GM19043 (cell line): ENCODE measurements around the gene ANKRD9.

Source experiments
- ATAC-seq: cut with Tn5 transposase; IDR thresholded peaks from one replicate; pipeline ENCODE4 v1.9.1; 2021; ENCODE audit warnings: low read depth; ENCODE audit not compliant: unreplicated experiment

Gene ANKRD9

DNA sequence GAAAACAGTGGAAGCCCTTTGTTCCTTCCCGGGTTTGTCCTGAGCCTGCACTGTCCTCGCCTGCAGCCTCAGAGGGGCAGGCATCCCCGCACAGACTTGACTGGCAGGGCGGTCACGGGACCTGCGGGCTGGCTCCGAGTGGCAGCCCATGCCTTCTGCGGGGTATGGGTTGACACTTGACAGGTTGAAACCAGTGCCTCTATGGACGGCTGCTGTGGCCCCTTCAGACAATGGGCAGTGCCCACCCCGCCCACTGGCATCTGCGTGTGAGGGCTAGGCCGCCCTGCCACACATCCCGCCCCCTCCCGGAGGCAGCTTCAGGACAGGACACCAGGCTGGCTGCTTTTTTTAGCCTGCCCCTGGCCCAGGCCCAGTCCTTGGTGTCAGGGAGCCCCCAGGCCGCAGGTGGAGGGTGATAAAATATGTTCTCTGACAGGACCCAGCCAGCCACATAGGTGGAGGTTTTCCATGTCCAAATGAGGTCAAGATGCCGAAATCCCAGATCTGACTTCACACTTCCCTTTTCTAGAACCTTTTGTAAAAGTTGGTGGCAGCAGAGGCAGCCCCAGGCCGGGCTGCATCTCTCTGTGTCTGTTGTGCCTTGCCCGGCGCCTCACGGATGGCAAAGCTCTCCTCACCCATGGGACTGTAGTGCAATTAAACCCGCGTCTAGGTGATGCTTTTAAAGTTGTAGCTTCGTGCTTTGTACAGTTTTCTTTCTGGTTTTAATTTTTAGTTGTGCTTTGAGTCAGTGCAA, 10.0 kb downstream of the ANKRD9 start:
- ATAC-seq: no peak

DNA sequence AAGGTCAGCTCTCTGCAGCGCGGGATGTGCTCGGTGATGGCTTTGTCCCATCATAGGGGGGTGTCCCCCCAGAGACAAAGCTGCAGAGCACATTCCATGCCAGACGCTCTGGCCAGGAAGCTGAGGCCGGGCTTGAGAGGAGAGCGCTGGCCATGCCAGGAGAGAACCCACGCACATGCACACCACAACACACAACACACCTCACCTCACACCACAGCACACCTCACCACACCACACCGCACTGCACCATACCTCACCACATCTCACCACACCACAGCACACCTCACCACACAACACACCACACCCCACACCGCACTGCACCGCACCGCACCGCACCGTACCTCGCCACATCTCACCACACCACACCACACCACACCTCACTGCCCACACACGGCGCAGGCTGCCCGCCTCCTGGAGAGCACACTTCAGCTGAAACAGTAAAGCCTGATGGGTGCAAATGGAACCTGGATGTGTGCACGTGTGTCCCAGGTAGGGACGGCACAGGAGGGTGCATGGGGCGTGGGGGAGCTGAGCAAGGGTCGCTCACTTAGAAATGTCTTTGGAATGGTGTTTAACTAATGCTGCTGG, 10.8 kb downstream of the ANKRD9 start:
- ATAC-seq: no peak

DNA sequence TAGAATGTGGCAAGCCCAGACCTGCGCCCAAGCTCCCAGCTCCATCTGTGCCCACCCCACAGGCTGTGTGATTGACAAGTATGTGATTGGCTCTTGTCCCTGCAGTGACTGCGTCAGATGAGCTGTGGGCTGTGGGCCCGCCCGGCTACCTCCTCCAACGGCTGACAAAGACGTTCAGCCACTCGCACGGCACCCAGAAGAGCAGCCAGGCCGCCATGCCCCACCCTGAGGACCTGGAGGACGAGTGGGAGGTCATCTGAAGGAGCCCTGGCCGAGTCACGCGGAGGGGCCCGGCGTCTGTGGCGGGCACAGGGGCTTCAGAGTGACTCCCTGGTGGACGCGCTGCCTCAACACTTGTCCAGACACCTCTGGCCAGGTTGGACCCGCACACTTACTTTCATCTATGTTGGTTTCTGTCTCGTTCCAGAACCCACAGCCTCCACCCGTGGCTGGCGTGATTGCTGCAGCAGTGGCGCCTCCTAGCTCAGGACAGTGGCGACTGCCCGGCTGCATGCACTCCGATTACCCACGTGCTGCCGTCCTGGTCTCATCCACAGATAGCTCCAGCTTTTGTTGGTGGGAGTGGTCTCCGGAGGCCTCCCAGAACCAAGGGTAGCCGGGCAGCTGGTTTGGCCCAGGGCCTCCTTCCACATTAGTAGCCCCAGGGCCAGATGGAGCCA, 11.4 kb downstream of the ANKRD9 start:
- no peak for ATAC-seq

DNA sequence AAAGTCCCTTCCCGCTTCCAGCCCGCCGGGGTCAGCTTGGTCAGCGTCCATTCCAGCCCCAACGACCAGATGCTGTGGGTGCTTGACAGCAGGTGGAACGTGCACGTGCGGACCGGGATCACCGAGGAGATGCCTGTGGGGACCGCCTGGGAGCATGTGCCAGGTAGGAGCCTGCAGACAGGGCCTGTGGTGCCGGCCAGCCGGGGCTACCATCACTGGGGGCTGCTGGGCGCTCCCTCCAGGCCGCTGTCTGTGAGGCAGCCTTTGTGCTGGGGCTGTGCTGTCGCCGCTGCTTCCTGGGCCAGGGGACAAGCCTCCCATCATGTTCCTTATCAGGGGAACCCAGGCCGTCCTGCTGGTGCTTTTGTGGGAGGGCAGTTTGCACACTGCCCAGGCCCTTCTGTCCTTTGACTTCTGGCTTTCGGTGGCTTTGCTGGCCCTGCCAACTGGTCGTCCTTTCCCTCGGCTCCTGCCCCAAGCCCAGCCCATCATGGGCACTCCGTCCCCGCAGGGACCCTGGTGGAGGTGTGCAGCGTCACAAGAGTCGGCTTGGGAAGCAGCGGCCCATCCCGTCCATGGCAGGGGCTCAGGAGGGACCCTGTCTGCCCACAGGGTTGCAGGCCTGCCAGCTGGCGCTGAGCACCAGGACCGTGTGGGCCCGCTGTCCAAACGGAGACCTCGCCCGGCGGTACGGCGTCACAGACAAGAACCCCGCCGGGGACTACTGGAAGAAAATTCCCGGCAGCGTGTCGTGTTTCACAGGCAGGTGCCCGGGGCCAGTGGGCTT, 12.4 kb downstream of the ANKRD9 start:
- no peak for ATAC-seq

DNA sequence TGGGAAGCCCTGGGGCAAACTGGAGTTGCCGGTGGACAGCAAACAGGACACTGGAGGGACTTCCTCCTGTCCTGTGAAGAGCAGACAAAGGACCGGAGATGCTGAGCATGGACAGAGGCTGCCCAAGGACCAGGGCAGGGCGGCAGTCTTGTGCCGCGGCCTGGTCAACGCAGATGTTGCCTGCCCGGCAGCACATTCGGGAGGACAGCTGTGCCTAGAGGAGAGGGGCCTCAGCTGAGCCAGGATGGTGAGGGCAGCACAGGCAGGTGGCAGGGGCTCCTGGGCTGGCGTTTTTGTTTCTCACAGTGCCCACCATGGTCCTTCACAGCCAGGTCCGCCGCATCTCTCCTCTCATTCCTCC, 13.3 kb downstream of the ANKRD9 start:
- ATAC-seq: no peak

DNA sequence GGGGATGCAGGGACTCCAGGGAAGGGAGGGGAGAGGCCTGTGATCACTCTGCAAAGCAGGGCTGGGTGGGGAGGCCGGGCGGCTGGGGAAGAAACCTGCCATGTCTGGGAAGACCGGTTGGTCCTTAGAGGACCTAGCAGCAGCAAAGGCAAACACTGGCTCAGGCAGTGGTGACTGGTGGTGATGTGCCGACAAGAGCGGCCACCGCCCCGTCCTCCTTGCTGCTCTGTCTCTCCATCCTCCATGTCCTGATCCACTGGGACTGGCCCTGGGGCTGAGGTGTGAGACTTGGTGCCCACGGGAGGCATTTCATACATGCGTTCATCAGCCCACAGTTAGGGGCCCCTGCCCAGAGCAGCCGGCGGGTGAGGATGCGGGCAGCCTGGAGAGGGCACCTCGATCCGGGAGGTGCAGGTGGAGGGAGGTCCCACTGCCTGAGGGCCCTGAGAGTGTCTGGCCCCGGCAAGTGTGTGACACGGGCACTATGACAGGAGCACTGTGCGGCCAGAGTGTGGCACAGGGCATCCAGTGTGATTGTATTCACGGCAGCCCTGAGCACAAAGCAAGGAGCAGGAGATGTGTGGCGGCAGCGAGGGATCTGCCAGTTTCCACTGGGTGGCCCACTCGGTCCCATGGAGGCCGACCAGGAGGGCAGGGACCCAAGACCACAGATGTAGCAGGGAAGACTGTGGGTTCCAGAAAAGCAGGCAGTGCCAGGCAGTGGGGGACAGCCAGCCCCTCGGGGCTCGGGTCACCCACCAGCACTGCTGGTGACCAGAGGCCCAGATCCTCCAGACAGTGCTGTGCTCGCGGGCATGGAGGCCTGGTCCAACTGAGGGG, 13.9 kb downstream of the ANKRD9 start:
- no peak for ATAC-seq

DNA sequence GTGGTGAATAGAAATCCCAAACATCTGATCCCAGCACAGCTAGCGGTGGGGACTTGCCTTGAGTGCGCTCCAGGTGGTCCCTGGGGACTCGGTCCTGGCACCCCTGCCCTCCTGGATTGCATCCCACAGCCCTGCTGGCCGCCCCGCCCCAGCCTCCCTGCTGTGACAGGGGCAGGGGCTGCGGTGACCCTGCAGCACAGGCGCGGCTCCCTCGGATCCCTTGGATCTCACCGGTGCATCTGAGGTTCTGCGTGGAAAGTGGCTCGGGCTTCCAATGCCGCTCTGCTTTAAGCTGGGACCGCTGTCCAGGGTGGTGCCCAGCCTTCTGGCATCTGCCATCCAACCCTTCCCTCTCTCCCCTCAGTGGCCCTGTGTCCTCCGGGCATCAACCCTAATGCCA, 16.0 kb downstream of the ANKRD9 start:
- no peak for ATAC-seq

DNA sequence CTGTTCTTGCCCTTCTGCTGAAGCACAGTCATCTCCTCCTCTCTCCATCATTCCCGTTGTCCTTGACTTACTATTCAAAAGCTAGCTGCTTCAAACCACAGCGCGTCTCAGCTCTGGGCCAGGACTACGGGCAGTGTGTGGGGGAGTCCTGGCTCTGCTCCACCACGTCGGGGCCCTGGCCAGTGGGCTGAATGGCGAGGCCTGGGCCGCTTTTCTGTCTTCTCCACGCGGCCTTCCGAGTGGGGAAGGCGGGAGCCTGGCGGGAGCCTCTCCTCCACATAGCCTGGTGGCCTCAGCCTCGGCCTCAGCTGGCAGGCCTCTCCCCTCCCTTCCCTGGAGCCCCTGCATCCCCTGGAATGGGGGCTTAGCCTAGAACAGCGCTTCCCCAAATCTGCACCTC, 16.5 kb downstream of the ANKRD9 start:
- ATAC-seq: no peak

DNA sequence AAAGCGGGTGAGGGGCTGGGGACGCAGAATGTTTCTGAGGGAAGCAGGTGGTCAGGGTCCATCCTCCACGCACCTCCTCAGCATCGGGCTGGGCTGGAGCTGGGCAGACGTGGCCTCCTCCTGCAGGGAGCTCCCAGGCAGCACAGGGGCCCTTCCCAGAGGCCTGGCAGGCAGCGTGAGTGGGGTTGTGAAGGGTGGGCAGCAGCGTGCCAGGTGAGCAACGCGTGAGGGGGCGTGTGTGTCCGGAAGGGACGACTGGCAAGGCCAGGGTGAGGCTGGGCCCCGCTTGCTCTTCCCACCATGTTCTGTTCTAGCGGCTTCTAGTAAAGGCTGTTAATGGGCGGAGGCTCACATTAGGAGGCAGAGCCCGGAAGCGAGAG, 17.1 kb downstream of the ANKRD9 start:
- ATAC-seq: no peak

DNA sequence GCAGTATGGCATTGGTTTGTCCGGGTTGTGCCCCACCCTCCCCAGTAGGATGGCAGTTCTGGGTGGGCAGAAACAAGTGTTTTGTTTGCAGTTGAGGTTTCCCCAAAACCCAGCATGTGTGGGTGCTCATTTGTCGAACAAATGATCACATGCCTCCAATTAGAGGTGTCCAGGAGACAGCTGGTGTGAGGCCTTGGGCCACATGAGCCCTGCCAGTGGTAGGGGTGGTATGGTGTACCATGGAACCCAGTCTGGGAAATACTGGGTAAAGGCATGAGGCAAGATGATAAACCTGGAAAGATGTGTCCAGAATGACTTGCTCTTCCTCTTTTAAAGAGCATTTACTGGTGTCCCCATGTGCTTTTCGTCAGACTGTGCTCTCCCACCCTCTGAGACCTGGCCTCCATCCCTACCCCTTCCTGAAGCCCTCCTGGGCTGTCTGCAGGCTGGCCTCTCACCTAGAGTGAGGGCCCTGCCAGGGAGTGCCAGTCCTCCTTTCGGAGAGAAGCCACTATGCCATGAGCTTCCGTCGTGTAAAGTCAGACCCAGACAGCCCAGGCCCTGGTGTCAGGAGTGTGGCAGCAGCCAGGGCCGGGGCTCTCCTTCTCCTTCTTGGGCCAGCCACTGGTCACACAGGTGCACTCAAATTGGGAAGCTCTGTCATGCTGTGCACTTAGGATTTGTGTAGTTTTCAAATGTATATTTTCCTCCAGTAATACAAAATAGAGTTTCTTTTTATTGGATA, 17.6 kb downstream of the ANKRD9 start:
- ATAC-seq: no peak

DNA sequence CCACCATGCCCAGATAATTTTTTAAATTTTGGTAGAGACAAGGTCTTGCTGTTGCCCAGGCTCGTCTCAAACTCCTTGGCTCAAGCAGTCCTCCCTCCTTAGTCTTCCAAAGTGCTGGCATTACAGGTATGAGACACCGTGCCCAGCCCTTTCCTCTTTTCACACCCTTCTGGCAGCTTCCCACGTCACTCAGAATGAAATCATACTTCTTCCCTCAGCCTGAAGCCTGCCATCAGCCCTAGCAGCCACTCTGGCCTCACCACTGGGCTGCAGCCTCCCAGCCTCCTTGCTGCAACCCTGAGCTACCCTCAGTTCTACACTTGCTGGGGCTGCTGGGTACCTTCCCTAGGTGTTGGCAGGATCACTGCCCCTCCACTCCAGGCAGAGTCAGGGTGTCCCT, 18.2 kb downstream of the ANKRD9 start:
- no peak for ATAC-seq

DNA sequence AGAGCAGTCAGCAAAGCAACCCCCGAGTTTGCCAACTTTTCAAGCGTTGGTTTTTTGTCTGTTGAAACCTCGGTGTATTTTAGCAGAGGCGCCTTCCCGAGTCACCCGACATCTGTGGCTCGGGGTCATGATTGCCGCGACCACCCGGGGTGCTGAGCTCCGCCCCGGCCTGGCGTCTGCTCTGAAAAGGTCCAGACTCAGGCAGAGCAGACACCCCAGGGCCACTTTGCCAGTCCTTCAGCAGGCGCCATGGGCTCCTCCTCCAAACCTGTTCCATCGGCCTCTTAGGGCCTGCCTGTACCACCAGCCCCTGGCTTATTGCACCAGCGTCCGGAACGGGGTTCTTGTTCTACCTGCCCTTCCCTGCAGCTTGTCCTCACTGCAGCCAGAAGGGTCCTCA, 19.1 kb downstream of the ANKRD9 start:
- no peak for ATAC-seq

DNA sequence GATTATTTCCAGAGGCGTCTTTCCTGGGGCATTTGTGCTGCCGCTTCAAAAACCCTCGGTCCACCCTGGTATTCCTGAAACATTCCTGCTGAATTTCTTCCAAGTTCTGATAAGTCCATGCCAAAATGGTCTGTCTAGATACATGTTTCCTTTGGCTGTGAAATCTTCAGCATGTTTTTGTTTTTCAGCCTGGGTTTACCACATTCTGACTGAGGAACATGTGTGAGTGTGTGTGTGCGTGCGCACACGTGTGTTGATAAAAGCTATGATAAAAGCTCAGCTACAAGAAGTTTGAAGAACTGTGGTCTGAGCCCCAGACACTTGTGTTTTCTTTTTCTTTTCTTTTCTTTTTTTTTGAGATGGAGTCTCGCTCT, 22.4 kb downstream of the ANKRD9 start:
- ATAC-seq: no peak

DNA sequence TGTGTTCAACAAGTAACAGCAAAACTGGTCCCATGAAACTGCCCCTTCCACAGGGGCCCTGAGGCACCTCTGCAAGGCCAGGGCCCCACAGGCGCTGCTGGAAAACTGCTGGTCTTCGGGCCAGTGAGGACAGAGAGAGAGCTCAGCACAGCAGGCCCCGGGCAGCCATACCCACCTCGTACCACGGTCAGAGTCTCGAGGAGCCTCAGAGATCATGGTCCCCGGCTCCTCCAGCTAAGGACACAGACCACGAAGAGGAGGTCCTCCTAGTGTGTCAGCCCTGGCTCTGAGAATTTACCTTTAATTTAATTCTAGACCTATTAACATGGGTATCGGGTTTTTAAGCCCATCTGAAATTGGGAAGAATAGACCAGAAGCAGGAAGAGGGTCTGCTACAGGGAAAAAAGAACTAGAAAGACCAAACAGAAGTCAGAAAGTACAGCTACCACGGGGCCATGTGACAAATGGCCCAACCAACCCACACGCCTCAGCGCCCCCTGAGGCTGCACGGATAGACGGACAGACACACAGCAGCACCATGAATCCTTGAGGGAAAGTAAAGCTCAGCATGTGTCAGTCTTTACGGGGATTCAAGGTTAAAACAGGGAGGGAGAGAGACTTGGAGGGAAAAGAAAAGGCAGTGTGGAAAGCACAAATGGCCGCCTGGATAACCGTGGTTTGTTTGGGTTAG, 22.9 kb downstream of the ANKRD9 start:
- ATAC-seq: no peak

DNA sequence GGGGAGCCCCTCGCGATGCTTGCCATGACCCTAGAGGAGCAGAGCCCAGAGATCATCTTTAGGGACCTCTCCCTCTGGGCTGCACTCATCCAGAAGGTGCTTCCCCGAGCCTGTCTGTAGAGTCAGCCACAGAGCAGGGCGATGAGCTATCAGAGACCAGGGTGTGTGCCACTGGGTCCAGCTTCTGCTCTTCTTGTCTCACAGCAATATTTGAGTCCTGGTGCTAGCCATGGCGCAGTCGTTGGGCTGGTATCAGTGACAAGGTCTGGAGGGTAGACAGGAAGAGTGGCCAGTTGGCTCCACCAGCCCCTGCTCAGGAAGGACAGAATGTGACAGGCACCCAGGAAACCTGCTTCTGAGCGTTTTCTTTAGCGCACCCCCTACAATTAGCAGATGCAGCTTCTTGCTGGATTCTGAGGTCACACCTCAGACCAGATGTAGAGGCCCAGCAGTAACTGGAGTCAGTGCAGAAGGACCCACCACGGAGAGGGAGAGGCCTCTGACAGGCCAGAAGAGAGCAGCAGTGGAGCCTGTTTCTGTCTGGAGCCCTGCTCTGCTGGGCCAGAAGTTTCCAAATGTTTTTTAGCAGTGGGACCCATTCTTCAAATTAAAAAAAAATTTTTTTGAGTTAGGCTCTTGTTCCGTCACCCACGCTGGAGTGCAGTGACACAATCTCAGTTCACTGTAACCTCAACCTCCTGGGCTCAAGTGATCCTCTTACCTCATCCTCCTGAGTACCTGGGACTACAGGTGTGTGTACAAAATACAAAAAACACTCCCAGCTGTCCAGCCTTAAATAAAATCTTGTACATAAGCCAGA, 23.7 kb downstream of the ANKRD9 start:
- ATAC-seq: no peak

DNA sequence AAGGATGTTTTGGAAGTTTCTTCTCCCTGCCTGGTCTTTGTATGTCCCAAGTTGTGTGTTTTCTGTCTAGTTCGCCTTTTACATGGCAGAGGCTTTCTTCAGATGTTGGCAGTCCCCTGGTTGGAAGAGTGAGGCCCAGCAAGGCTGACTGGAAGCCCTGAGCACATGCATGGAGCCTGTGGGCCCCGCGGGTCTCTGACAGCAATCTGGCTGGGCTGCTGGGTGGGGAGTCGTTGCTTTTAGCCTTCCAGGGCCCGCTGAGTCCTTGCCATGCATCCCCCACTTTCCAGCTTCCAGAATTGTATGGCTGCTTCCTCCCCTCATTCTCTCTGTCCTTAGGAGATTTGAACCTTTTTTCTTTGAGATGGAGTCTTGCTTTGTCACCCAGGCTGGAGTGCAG, 25.3 kb downstream of the ANKRD9 start:
- ATAC-seq: no peak

DNA sequence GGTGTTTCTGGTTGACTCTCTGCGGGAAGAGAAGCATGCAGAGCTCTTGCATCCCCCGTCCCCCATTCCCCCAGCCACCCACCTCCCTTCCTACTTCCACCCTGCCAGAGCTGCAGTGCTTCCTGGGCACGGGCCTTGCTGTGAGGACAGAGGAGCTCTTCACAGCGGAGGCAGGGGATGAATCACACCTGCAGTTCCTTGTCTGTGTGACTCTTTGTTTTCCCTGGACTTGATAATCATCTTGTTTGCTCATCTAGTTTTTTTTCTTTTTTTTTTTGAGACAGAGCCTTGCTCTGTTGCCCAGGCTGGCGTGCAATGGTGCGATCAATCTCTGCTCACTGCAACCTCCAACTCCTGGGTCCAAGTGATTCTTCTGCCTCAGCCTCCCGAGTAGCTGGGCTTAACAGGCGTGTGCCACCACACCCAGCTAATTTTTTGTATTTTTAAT, 27.8 kb downstream of the ANKRD9 start:
- ATAC-seq: no peak

DNA sequence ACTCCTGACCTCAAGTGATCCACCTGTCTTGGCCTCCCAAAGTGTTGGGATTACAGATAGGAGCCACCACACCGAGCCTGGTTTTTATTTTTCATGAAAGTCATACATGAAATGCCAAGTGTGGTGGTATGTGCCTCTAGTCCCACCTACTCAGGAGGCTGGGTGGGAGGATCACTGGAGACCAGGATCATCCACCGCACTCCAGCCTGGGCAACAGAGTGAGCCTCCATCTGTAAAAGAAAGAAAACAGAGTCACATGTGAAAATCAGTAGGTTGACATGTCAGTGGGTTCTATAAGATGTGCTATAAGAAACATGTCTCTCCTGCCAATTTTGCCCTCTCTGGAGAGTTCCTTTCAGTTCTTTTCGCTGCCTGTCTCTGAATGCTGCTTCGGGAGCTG, 28.2 kb downstream of the ANKRD9 start:
- no peak for ATAC-seq
